ENCODE measurements around the gene EVX1. TPM values are rescaled to one million over a fixed set of nuclear protein-coding genes. Genes with fewer than 3 reads are reported as not detected.

EVX1 gene
- total and polyA plus RNA-seq, 2 of the 13 experiments (the other 11 are each of a cell fraction or from before 2014, with no cell fraction given) = not detected

GRCh38 chr7:27220440-27220955 lies 22.1 kb upstream of the EVX1 start:
- H3K27me3 ChIP-seq (ENCODE audit: control insufficient read depth in 1 of 2, insufficient read depth in 2 of 2, low read length in 2 of 2) = peaks cover 3 to 20% of the 10 kb centered on the region in 2 experiments; a peak in 3 of 5 replicates
- H3K4me2 ChIP-seq (ENCODE audit: low read depth, low read length) = no peak overlapping the region
- no peak for DNase-seq (ENCODE audit: low spot score)
- ChIA-PET POLR2A (no interaction called here), CTCF (ENCODE audit: low intra/inter-chr PET ratio, low total read pairs) (no interaction called here)
- H3K4me3 ChIP-seq (replicated peaks in 1 of 3; ENCODE audit: insufficient read depth in 1 of 3, low read depth in 2 of 3, low read length in 3 of 3) = no peak overlapping the region
- no peak for ATAC-seq
- H3K9ac ChIP-seq (ENCODE audit: insufficient read depth, low read depth, low read length) = no peak overlapping the region
- BruUV-seq (replicated peaks) = no TSS peak
- no peaks in the 10 kb centered on the region for H3K36me3 ChIP-seq (replicated peaks in 1 of 2; ENCODE audit: control insufficient read depth in 1 of 2, insufficient read depth in 2 of 2, low read length in 2 of 2)
- WGBS (ENCODE audit: low lambda C conversion rate) = 65% methylated on average over 23 of the region's 45 CpGs
- H3K4me1 ChIP-seq (ENCODE audit: insufficient read depth, low read length) = no peaks in the 10 kb centered on the region
- in situ Hi-C loops (cut with HindIII; ENCODE audit: extremely low pct_ligation_motif_present, low pct_unique_long_range_greater_than_20kb) = no loop called here
- H3K9me3 ChIP-seq (ENCODE audit: low read length) = no peaks in the 10 kb centered on the region
- no peaks in the 10 kb centered on the region for H3K79me2 ChIP-seq (ENCODE audit: insufficient read depth, low read length)
- no peak for FAIRE-seq
- TF ChIP-seq HMGXB3 (CRISPR knock-in tag; IDR thresholded peaks at IDR 0.05; ENCODE audit: borderline replicate concordance) (no peak), ZSCAN22 (CRISPR knock-in tag; IDR thresholded peaks at IDR 0.05) (no peak)
- no peak overlapping the region for H3K27ac ChIP-seq (ENCODE audit: extremely low read length, insufficient read depth, low read length)
- intact Hi-C loops (cut with micrococcal nuclease; ENCODE audit: unreplicated experiment) = no loop called here
- H4K20me1 ChIP-seq (ENCODE audit: insufficient read depth, low read length) = no peaks in the 10 kb centered on the region
- H2AFZ ChIP-seq (ENCODE audit: low read length) = no peak overlapping the region

- Histone ChIP-seq H3K27me3 (ENCODE audit: control insufficient read depth in 1 of 2, insufficient read depth in 2 of 2, low read length in 2 of 2) (peaks cover 3 to 24% of the 10 kb centered on the region in 2 experiments; a peak in 3 of 5 replicates), H2AFZ (ENCODE audit: low read length) (no peak overlapping the region), H3K4me2 (ENCODE audit: low read depth, low read length) (no peak overlapping the region), H4K20me1 (ENCODE audit: insufficient read depth, low read length) (no peaks in the 10 kb centered on the region), H3K27ac (ENCODE audit: extremely low read length, insufficient read depth, low read length) (no peak overlapping the region), H3K79me2 (ENCODE audit: insufficient read depth, low read length) (no peaks in the 10 kb centered on the region), H3K9ac (ENCODE audit: insufficient read depth, low read depth, low read length) (no peak overlapping the region), H3K9me3 (ENCODE audit: low read length) (no peaks in the 10 kb centered on the region), H3K36me3 (replicated peaks in 1 of 2; ENCODE audit: control insufficient read depth in 1 of 2, insufficient read depth in 2 of 2, low read length in 2 of 2) (no peaks in the 10 kb centered on the region), H3K4me1 (ENCODE audit: insufficient read depth, low read length) (no peaks in the 10 kb centered on the region), H3K4me3 (replicated peaks in 1 of 3; ENCODE audit: insufficient read depth in 1 of 3, low read depth in 2 of 3, low read length in 3 of 3) (no peak overlapping the region)
- in situ Hi-C loops (cut with HindIII; ENCODE audit: extremely low pct_ligation_motif_present, low pct_unique_long_range_greater_than_20kb) = no loop called here
- ChIA-PET CTCF (ENCODE audit: low intra/inter-chr PET ratio, low total read pairs) (no interaction called here), POLR2A (no interaction called here)
- WGBS (ENCODE audit: low lambda C conversion rate) = 17% methylated on average over 3 of the region's 3 CpGs
- BruUV-seq (replicated peaks) = no TSS peak
- TF ChIP-seq CERS6 (CRISPR knock-in tag; IDR thresholded peaks at IDR 0.05) = no peak
- TF ChIP-seq HNRNPH1 (optimal IDR thresholded peaks at IDR 0.05; ENCODE audit: low read depth, low read length) = no peak
- ATAC-seq = no peak
- FAIRE-seq = no peak
- no peak for DNase-seq (ENCODE audit: low spot score)
- intact Hi-C loops (cut with micrococcal nuclease; ENCODE audit: unreplicated experiment) = no loop called here
These were observed 21.3 kb upstream of the EVX1 start for GRCh38 chr7:27221201-27221797.
